GM12891 (cell line): ENCODE measurements around the gene EDC4.

Experiments used
- POLR2A ChIP-seq: IDR thresholded peaks from 2 replicates; pipeline ENCODE4 v1.6.1; 2011; ENCODE audit warnings: low read depth, low read length, control low read depth
- POLR2AphosphoS5 ChIP-seq: IDR thresholded peaks from 2 replicates; pipeline ENCODE4 v1.6.1; 2011; ENCODE audit warnings: low read depth, low read length, control low read depth

GRCh38 chr16:67924140-67924906 lies 51.5 kb downstream of the EDC4 start:
- TF ChIP-seq POLR2AphosphoS5 (no peak), POLR2A (no peak)
